ENCODE measurements around the gene NLRC3.

DNA sequence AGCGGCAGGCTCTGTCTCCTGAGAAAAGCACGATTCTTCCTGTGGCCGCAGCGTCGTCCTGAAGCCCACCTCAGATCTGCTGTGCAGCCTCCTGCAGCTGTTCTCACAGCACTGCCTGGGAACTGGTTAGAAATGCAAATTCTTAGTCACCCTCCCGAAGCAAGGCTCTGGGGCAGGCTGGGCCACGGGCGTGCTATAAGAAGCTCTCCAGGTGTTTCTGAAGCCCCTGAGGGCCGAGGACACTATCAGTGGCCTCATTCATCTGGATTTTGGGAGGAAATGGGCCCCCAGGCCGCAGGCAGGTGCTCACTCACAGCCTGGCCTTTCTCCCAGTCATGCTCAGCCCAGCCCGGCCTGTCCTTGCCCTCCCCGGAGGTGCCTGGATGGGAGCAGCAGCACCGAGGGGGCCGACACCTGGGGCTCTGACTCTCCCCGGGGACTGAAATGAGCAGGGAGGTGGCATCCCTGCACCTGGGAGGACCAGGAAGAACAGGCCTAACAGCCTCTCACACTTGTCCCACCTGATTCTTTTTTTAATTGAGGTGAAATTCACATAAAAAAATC is 10.4 kb upstream of the NLRC3 start:
- TF ChIP-seq, protein P1, sequence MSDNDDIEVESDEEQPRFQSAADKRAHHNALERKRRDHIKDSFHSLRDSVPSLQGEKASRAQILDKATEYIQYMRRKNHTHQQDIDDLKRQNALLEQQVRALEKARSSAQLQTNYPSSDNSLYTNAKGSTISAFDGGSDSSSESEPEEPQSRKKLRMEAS (CRISPR knock-in tag; IDR thresholded peaks at IDR 0.05): no peak
- TF ChIP-seq, protein P2, sequence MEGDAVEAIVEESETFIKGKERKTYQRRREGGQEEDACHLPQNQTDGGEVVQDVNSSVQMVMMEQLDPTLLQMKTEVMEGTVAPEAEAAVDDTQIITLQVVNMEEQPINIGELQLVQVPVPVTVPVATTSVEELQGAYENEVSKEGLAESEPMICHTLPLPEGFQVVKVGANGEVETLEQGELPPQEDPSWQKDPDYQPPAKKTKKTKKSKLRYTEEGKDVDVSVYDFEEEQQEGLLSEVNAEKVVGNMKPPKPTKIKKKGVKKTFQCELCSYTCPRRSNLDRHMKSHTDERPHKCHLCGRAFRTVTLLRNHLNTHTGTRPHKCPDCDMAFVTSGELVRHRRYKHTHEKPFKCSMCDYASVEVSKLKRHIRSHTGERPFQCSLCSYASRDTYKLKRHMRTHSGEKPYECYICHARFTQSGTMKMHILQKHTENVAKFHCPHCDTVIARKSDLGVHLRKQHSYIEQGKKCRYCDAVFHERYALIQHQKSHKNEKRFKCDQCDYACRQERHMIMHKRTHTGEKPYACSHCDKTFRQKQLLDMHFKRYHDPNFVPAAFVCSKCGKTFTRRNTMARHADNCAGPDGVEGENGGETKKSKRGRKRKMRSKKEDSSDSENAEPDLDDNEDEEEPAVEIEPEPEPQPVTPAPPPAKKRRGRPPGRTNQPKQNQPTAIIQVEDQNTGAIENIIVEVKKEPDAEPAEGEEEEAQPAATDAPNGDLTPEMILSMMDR (IDR thresholded peaks at IDR 0.05): no peak
- TF ChIP-seq, protein P3, sequence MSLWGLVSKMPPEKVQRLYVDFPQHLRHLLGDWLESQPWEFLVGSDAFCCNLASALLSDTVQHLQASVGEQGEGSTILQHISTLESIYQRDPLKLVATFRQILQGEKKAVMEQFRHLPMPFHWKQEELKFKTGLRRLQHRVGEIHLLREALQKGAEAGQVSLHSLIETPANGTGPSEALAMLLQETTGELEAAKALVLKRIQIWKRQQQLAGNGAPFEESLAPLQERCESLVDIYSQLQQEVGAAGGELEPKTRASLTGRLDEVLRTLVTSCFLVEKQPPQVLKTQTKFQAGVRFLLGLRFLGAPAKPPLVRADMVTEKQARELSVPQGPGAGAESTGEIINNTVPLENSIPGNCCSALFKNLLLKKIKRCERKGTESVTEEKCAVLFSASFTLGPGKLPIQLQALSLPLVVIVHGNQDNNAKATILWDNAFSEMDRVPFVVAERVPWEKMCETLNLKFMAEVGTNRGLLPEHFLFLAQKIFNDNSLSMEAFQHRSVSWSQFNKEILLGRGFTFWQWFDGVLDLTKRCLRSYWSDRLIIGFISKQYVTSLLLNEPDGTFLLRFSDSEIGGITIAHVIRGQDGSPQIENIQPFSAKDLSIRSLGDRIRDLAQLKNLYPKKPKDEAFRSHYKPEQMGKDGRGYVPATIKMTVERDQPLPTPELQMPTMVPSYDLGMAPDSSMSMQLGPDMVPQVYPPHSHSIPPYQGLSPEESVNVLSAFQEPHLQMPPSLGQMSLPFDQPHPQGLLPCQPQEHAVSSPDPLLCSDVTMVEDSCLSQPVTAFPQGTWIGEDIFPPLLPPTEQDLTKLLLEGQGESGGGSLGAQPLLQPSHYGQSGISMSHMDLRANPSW (CRISPR knock-in tag; conservative IDR thresholded peaks at IDR 0.05; ENCODE audit: low read depth): no peak
- no peak for TF ChIP-seq ESRRA (CRISPR knock-in tag; IDR thresholded peaks at IDR 0.05; ENCODE audit: borderline replicate concordance)
- TF ChIP-seq ATF3 (CRISPR knock-in tag; conservative IDR thresholded peaks at IDR 0.05): no peak
